ENCODE data around the gene CPAMD8.
"Not testable (repeated sequence)": the region's sequence is repeated elsewhere in the genome, so short reads cannot be mapped to it uniquely, and the experiment has no call there.

The CPAMD8 gene

DNA sequence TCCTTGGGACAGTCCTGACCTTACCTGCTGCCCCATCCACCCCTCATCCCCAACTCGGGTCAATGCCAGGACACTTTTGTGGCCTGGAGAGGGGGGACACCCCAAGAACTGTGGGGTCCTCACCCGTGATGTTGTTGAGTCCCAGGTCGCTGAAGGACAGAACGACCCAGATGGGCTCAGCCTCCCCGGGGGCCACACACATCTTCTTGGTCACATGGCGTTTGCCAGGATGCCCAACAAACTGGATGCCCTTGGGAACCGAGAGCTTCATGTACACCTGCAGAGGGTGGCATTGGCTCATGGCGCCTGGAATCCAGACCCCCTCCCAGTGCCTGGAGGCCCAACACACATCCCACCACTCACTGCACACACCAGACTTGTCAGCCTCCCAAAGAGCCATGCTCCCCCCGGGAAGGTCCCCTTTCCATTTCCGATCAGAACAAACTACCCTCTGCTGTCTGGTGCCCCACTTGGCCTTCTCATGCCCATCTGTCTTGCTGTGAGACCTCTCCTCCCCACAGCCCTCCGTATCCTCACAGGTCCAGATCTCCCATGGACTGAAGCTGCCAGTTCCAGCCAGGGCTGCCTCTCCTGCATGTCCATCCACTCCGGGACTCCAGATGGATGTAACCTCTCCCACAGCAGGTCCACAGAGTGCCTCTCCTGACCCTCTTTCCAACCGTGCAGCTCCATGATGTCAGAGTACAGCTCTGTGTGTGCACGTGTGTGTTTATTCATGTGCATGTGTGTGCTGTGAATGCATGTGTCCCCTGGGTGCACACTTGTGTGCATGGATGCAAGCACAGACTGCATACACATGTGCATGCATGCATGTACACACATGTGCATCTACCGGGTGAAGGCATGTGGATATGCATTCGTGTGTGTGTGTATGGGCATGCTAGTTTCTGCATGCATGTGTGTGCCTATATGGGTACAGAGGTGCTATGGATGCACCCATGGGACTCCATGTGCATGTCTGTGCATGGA is 79.4 kb downstream of the CPAMD8 start:
- DNase-seq (ENCODE audit: low spot score): no peak

- no peak for DNase-seq (ENCODE audit: low spot score)
These were observed 80.7 kb downstream of the CPAMD8 start for GRCh38 chr19:16945762-16946465.

DNA sequence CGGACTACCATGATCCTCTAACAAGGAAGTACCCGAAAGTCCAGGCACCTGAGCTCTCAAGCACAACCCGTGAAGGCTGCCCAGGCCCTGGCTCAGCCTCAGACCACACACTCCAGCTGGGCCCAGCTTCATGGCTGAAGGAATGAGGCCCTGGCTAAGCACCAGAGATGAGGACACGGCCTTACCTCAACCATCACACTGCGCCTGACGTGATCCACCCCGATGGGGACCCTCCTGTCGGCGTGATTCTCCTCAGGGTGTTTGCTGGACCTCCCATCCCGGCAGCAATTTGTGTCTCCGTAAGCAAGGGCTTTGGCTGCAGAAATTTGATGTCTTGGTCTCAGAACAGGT is 81.3 kb downstream of the CPAMD8 start:
- DNase-seq (ENCODE audit: low spot score): no peak

DNA sequence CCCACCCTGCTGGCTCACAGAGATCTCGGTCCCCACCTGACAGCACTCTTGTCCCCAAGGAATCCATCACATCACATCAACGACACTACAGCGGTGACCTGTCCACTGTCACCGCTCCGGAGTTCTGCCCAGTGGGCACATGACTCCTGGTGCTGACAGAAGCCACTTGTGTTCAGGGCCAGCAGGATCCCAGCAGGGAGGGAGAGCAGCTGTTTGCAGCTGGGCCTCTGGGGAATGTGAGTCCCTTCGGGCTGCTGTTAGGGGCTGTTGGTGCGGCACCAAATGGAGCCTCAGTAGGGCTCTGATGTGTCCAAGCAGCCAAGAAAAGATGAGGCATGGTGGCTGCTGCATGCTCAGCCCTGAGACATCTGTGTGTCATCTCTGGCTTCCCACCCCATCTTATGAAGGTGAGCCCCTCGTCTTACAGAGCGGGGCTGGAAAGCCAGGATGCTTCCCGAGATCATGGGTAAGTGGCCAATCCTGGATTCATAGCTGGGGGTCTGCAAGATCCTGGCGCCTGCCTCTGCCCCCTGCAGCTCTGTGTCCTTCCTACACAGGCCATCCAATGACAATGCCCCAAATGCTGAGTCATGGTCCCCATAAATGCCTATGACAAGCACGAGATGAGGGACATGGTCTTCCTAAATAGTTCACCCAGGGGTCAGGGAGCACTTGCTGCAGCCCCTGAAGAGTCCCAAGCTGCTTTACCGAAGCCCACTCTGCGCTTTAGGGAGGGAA is 81.8 kb downstream of the CPAMD8 start:
- peak; percentile 39 for DNase-seq (ENCODE audit: low spot score)

DNA sequence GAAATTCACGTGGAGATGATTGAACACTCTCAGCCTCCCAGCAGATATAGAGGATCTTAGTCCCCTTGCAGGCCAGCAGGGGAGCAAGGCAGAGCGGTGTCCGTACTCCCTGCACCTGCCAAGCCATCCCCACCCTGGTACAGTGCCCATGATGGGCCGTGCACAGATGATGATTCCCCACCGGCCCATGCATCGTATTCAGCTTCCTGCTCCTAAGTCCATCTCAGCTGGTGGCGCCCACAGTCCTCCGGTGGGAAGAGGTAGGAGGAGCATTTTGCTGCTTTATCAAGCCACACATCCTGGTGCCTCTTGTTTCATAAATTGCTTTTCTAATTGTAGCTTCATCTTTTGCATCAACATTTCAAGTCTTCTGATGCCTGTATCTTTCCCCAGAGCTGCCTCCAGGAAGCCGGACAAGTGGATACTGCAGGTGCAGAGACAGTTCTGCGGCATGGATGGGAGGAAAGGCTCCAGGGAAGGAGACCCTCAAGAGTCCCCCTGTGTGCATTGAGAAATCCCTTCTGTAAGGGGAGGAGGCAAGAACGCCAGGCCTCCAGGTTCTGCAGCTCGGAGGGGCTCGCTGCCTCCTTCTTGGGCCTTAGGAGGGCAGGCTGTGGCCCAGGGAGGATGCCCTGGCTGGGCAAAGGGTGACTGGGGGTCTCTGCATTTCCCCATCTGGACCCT is 82.5 kb downstream of the CPAMD8 start:
- no peak for DNase-seq (ENCODE audit: low spot score)

DNA sequence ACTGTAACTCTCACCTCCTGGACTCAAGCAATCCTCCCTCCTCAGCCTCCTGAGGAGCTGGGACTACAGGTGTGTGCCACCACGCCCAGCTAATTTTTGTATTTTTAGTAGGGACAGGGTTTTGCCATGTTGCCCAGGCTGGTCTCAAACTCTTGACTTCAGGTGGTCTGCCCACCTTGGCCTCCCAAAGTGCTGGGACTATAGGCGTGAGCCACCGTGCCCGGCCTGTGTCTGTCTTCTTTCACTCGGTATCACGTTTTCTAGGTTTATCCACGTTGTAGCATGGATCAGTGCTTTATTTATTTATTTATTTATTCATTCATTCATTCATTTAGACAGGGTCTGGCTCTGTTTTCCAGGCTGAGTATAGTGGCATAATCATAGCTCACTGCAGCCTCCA is 83.5 kb downstream of the CPAMD8 start:
- not testable (repeated sequence) for DNase-seq (ENCODE audit: low spot score)

- no peak for DNase-seq (ENCODE audit: low spot score)
These were observed 84.0 kb downstream of the CPAMD8 start for GRCh38 chr19:16942583-16942982.

DNA sequence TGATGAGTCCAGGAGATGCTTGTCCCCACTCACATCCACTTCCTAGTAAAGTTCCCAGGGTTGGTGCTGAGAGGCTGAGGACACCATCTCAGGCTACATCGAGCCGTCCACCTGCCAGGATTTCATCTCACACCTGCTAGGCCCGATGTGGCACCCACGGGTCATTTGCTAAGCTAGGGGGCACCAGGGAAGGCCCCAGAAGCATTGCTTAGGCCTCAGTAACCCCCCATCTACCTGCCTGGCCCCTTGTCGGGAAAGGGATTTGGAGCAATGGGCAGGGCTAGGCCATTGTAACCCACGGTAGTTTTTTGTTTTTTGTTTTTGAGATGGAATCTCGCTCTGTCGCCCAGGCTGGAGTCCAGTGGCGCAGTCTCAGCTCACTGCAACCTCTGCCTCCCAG is 86.0 kb downstream of the CPAMD8 start:
- no peak for DNase-seq (ENCODE audit: low spot score)

DNA sequence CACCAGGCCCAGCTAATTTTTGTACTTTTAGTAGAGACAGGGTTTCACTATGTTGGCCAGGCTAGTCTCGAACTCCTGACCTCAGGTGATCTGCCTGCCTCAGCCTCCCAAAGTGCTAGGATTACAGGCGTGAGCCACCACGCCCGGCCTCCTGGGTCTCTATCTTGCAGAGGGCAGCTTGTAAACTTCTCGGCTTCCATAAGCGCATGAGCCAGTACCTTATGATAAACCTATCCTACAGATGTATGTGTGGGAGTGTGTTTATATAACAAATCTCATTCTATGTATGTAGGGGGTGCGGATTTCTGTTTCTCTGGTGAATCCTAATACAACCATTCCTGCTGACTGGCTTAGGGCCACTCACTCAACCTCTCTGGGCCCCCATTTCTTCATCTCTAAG is 86.5 kb downstream of the CPAMD8 start:
- DNase-seq (ENCODE audit: low spot score): not testable (repeated sequence)

- DNase-seq (ENCODE audit: low spot score): no peak
These were observed 88.4 kb downstream of the CPAMD8 start for GRCh38 chr19:16938211-16938610.

DNA sequence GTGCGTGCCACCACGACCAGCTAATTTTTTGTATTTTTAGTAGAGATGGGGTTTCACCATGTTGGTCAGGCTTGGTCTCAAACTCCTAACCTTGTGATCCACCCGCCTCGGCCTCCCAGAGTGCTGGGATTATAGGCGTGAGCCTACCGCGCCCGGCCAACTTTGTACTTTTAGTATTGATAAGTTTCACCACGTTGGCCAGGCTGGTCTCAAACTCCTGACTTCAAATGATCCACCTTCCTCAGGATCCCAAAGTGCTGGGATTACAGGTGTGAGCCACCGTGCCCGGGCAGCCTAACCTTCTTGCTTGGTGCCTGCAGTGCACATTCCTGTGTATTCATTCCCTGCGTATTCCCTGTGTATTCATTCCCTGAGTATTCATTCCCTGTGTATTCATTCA is 88.8 kb downstream of the CPAMD8 start:
- not testable (repeated sequence) for DNase-seq (ENCODE audit: low spot score)

DNA sequence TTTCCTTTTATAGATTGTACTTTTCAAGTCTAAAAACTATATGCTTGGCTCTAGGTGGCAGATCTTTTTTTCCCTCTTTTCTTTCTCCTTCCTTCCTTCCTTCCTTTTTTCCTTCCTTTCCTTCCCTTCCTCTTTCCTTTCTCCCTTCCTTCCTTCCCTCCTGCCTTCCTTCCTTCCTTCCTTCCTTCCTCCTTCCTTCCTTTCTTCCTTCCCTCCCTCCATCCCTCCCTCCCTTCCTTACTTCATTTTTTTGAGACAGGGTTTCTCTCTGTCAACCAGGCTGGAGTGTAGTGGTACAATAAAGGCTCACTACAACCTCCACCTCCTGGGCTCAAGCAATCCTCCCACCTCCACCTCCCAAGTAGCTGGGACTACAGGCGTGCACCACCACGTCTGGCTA is 89.7 kb downstream of the CPAMD8 start:
- DNase-seq (ENCODE audit: low spot score): no peak

DNA sequence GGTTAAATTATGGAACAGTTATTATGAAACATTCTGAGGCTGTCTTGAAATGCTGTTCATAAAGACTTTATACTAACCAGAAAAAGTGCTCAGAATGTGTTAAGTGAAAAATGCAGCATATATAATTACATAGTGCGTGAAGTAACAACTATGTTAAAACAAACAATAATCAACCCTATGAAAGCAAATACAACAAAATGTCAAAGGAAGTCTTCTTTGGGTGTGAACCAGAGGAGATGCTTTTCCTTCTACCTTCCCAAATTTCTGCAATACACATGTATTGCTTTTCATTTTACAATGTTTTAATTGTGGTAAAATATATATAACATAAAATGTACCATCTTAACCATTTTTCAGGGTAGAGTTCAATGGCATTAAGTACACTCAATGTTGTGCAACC is 92.1 kb downstream of the CPAMD8 start:
- no peak for DNase-seq (ENCODE audit: low spot score)

- DNase-seq (ENCODE audit: low spot score): no peak
These were observed 95.3 kb downstream of the CPAMD8 start for GRCh38 chr19:16931306-16931705.

DNA sequence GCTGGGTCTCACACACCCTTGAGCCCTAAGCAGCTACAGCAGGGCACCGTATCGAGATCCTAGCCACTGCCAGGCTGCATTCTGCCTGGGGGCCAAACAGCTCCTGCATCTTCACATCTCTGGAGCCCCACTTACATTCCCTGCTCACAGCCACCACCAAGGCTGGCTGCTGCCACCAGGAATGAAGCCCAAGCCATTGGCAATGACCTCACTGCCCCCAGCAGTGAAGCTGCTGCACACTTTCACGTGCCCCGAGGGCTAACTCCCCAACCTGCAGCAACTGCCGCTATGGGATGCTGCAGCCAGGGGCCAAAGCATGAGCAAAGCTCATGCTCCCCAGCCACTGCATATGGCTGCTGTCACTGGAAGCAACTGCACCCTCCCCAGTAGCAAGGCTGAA is 95.9 kb downstream of the CPAMD8 start:
- no peak for DNase-seq (ENCODE audit: low spot score)

- DNase-seq (ENCODE audit: low spot score): no peak
These were observed 97.7 kb downstream of the CPAMD8 start for GRCh38 chr19:16928916-16929315.

GRCh38 chr19:16928351-16928750 is 98.3 kb downstream of the CPAMD8 start:
- DNase-seq (ENCODE audit: low spot score): no peak

GRCh38 chr19:16927883-16928282 is 98.7 kb downstream of the CPAMD8 start:
- DNase-seq (ENCODE audit: low spot score): no peak

DNA sequence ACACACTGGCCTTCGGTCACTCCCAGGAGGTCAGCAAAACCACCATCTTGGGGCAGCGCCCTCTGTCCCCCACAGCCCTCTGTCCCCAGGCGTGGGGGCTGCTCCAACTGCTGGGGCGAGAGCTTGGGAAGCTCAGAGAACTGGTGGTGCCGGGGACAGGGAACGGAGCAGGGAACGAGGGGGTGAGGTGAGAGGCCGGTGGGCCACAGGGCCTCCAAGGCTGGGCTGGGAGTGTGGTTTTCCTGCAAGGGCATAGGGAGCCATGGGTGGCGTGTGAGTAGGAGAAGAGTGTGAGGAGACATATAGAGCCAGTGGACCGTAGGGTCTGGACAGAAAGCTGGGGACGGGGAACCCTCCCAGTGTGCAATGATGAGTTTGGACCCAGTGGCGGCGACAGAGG is 103.7 kb downstream of the CPAMD8 start:
- no peak for DNase-seq (ENCODE audit: low spot score)

GRCh38 chr19:16922592-16922934 is 104.0 kb downstream of the CPAMD8 start:
- no peak for DNase-seq (ENCODE audit: low spot score)

DNA sequence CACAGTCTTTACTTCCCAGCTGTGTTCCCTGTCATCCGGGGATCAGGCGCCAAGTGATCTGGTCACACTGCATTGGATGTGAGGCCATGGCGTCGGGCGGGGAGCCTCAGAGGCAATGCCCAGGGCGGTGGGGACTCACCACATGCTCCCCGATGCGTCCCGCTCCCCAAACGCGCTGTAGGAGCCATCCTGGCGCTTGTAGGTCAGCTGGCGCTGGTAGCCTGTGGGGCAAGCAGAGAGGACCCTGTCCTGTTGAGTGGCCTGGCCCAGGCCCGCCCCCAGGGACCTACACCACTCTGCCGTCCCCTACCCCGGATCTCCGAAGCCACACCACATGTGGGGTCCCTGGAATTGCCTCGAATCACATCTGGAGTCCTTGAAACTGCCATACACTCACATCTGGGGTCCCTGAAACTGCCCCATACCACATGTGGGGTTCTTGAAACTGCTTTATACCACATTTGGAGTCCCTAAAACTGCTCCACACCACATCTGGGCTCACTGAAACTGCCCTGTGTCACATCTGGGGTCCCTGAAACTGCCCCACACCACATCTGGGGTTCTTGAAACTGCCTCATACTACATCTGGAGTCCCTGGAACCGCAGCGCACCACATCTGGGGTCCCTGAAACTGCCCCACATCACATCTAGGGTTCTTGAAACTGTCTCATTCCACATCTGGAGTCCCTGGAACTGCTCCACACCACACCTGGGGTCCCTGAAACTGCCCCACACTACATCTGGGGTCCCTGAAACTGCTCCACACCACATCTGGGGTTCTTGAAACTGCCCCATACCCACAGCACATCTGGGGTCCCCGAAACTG is 104.6 kb downstream of the CPAMD8 start:
- DNase-seq (ENCODE audit: low spot score): no peak
